GM18868 (cell line): ENCODE measurements around the gene TBX6.

Experiments used
- ATAC-seq: cut with Tn5 transposase; IDR thresholded peaks from one replicate; pipeline ENCODE4 v1.9.1; 2021; ENCODE audit warnings: mild to moderate bottlenecking, moderate library complexity; ENCODE audit not compliant: unreplicated experiment

TBX6 gene

GRCh38 chr16:30113711-30114333 lies 22.1 kb upstream of the TBX6 start:
- no peak for ATAC-seq

- no peak for ATAC-seq
Observed at GRCh38 chr16:30113031-30113710, 21.4 kb upstream of the TBX6 start, which contains the start of gene GDPD3. TSS of gene GDPD3 (minus strand) at chr16:30113537. CDS start at chr16:30113478, 59 bp downstream.

- no peak for ATAC-seq
Observed at GRCh38 chr16:30112197-30113030, 20.7 kb upstream of the TBX6 start.

GRCh38 chr16:30110661-30111060 lies 18.9 kb upstream of the TBX6 start:
- no peak for ATAC-seq

GRCh38 chr16:30108059-30108850 lies 16.5 kb upstream of the TBX6 start:
- ATAC-seq: no peak

GRCh38 chr16:30104492-30104891 lies 12.8 kb upstream of the TBX6 start:
- no peak for ATAC-seq

GRCh38 chr16:30104090-30104489 lies 12.4 kb upstream of the TBX6 start:
- ATAC-seq: no peak

GRCh38 chr16:30096862-30097563 lies 5.3 kb upstream of the TBX6 start:
- no peak for ATAC-seq

- peak; percentile 37 for ATAC-seq
Observed at GRCh38 chr16:30096105-30096861, 4.6 kb upstream of the TBX6 start, which contains the start of gene YPEL3. TSS of gene YPEL3 (minus strand) at chr16:30096213. CDS start at chr16:30095482, 731 bp downstream.

- ATAC-seq: no peak
Observed at GRCh38 chr16:30095166-30096078, 3.7 kb upstream of the TBX6 start.

- no peak for ATAC-seq
Observed at GRCh38 chr16:30094541-30095165, 2.9 kb upstream of the TBX6 start.

GRCh38 chr16:30092373-30093010 lies 768 bp upstream of the TBX6 start:
- peak; percentile 46 for ATAC-seq

- ATAC-seq: no peak
Observed at GRCh38 chr16:30090610-30091331, 953 bp downstream of the TBX6 start.

GRCh38 chr16:30088832-30089624 lies 2.7 kb downstream of the TBX6 start:
- ATAC-seq: no peak

GRCh38 chr16:30088237-30088831 lies 3.4 kb downstream of the TBX6 start:
- ATAC-seq: no peak
